Suprapubic skin (tissue), 4 donors: ENCODE measurements around the gene TRIM15.

Source experiments
- POLR2A ChIP-seq, 2 donors: fragments of 450-650 bp; IDR thresholded peaks; one replicate each; pipeline ENCODE4 v1.6.1; 2017; ENCODE audit warnings: antibody characterized with exemption in 2 of 2, mild to moderate bottlenecking in 2 of 2, moderate library complexity in 2 of 2
- POLR2AphosphoS5 ChIP-seq, 3 donors: sonication (generic); formaldehyde crosslinking; IDR thresholded peaks; one replicate each; pipeline ENCODE4 v1.6.1; 2017; ENCODE audit warnings: antibody characterized with exemption in 3 of 3

DNA sequence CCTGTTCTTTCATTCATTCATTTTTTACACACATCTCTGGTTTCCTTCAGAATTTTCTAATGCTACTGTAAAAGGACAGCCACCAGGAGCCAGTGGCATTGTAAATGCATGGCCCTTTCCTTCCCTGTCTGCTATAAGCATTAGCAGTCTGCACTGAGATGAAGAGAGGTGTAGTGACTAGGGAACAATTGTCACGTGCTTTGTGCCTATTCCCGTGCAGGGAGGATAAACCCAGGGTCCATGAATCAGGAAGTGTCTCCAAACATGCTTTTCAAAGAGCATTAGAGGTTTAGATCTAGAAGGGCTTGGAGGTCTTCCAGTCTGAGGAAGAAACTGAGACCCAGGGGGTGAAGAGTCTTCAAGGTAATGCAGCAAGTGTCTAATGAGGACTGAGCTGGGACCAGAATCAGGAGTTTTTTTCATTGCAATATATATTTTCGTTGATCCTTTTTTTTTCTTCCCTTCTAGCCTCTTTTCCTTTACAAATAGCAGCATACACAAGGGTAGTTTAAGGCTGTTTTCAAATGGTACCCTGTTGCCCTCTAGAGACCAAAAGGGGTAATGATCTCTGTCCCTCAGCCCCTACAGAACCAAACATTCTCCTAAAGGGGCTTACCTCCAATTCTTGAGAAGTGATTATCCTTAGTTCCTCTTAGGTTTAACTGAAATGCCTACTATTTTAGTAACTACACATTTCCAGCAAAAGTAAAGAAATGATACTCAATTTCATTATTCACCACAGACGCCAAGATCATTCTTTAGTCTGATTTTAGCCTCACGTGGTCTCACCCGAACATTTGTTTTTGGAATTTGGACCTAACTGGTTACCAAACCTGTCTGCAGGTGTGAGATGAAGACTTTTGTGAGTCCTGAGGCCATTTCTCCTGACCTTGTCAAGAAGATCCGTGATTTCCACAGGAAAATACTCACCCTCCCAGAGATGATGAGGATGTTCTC lies 6.6 kb downstream of the TRIM15 start:
- TF ChIP-seq POLR2A (IDR thresholded peaks at IDR 0.05) = no peak
- no peak for TF ChIP-seq POLR2AphosphoS5 (IDR thresholded peaks at IDR 0.05)
